ENCODE data around the gene ELK1. TPM values are rescaled to one million over a fixed set of nuclear protein-coding genes. Genes with fewer than 3 reads are reported as not detected.

The ELK1 gene
- total and polyA plus RNA-seq, 2 donors: 10.8 to 21.7 TPM

DNA sequence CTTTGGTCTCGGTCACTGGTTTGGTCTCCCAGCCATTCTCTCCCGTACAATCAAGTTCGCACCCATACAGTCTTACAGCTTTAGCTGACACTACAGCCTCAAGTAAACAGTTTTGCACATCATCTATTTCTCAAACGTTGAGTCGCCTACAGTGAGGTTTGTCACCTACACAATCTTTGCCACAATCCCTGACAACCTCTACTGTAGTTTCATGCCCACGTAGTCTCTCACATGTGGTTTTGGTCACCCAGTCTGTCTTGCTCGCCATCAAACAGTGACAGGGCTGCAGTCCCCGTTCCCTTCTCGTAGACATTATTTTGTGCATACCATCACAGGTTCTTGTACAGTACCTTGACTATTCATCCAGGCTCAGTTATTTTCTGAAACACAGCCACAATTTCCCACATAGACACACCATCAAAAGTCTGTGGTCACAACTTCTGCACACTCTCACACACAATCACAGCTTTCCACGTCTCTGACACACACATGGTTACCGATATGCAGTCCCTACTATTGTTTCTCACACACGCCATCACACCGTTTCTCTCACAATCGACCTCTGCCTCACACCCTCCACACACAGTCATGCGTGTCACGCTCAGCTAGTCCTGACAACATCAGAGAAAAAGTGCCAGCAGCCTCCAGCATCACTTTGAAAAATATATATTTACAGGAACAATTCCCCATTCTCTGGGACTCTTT, 15.3 kb downstream of the ELK1 start:
- Histone ChIP-seq H3K9me3 (ENCODE audit: control insufficient read depth in 2 of 2, insufficient read depth in 1 of 2, low read length in 1 of 2) (no peaks in the 10 kb centered on the region), H3K36me3 (ENCODE audit: control insufficient read depth in 2 of 2, insufficient read depth in 2 of 2, low read length in 1 of 2) (peaks cover 12 to 22% of the 10 kb centered on the region in 2 donors), H3K27ac (ENCODE audit: low read depth in 1 of 2, low read length in 1 of 2) (no peak overlapping the region), H3K4me1 (ENCODE audit: control insufficient read depth in 2 of 2, insufficient read depth in 2 of 2, low read length in 2 of 2) (peaks cover 0 to 11% of the 10 kb centered on the region in 2 donors), H3K27me3 (ENCODE audit: control insufficient read depth in 2 of 2, insufficient read depth in 1 of 2, low read length in 1 of 2) (no peaks in the 10 kb centered on the region), H3K4me3 (ENCODE audit: low read length in 2 of 2) (no peak overlapping the region)
- WGBS: 90% methylated on average over 16 of the region's 16 CpGs
- no peak for DNase-seq (ENCODE audit: low read depth in 6 of 9, low spot score in 9 of 9)

DNA sequence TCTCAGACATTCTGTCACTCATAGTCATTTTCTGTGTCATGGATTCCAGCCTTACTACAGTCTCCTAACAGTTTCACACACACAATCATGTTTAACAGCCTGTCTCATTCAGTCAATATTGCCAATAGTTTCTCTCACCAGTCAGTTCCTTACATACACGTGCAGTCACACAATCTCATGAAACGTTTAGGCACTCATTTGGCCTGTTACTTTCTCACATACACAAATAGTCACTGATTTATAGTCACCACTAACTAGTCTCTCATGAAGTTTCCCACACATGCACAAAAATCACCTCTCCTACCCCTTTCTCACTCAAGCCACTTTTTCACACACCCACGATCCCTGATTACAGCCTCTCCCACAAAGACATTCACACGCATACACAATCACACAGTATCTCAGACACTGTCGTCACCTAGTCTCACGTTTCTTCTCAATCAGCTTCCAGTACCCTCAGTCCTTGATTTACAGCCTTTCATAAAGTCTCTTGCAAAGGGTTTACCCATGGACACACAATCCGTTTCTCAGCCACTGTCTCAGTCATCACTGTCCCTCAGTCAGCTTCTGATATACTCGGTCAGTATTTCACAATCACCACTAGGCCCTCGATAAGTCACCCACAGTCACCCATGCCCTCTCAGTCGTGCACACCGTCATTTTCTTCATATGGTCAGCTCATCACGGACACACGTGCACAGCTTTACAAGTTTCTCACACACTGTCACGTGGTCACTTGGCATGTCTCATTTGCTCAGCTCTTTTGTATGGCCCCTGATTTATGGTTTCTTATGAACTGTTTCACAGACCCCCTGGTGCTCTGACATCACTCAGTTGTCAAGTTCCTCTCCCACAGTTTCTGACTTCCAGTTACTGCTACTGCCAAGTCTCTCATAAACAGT, 16.4 kb downstream of the ELK1 start:
- Histone ChIP-seq H3K4me3 (ENCODE audit: low read length in 2 of 2) (no peak overlapping the region), H3K9me3 (ENCODE audit: control insufficient read depth in 2 of 2, insufficient read depth in 1 of 2, low read length in 1 of 2) (no peaks in the 10 kb centered on the region), H3K36me3 (ENCODE audit: control insufficient read depth in 2 of 2, insufficient read depth in 2 of 2, low read length in 1 of 2) (peaks cover 6 to 16% of the 10 kb centered on the region in 2 donors), H3K27me3 (ENCODE audit: control insufficient read depth in 2 of 2, insufficient read depth in 1 of 2, low read length in 1 of 2) (no peaks in the 10 kb centered on the region), H3K4me1 (ENCODE audit: control insufficient read depth in 2 of 2, insufficient read depth in 2 of 2, low read length in 2 of 2) (peaks cover 1 to 18% of the 10 kb centered on the region in 2 donors), H3K27ac (ENCODE audit: low read depth in 1 of 2, low read length in 1 of 2) (no peak overlapping the region)
- no peak for DNase-seq (ENCODE audit: low read depth in 6 of 9, low spot score in 9 of 9)
- WGBS: 88% methylated on average over 14 of the region's 14 CpGs

DNA sequence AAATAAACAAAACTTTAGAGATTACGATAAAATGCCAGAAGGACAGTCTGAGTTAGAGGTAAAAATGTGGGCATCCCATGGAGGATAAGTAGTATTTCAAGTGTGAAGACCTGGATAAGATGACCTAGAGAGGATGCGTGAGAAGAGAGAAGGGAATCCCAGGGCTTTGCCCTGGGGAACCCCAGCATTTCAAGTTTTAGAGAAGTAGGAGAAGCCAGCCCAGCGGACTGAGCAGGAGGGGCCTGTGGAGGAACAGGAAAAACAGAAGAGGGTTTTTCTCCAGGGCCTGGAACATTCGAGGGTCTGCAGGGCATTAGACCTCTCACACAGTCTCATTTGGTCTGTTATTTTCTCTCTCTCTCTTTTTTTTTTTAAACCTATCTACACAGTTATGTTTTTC, 17.7 kb downstream of the ELK1 start:
- Histone ChIP-seq H3K27ac (ENCODE audit: low read depth in 1 of 2, low read length in 1 of 2) (no peak overlapping the region), H3K4me1 (ENCODE audit: control insufficient read depth in 2 of 2, insufficient read depth in 2 of 2, low read length in 2 of 2) (peaks cover 2 to 17% of the 10 kb centered on the region in 2 donors)
- 75% methylated on average over 4 of the region's 4 CpGs for WGBS

DNA sequence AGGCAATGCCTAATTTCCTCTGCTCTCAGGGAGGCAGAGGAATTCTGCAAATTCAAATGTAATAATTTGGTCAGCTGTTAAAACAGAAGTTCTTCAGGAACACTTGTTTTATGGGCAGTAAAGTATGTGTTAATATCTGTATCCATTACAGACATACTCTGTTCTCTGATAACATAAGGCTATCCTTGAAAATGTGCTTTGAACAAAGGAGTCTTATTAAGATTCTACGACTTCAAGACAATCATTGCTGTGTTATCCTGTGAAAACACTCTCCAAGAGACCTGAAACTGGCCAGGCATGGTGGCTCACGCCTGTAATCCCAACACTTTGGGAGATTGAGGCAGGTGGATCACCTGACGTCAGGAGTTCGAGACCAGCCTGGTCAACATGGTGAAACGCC, 18.7 kb downstream of the ELK1 start:
- Histone ChIP-seq H3K4me1 (ENCODE audit: control insufficient read depth in 2 of 2, insufficient read depth in 2 of 2, low read length in 2 of 2) (peaks cover 2 to 17% of the 10 kb centered on the region in 2 donors), H3K36me3 (ENCODE audit: control insufficient read depth in 2 of 2, insufficient read depth in 2 of 2, low read length in 1 of 2) (peaks cover 5 to 23% of the 10 kb centered on the region in 2 donors), H3K4me3 (ENCODE audit: low read length in 2 of 2) (no peak overlapping the region), H3K27me3 (ENCODE audit: control insufficient read depth in 2 of 2, insufficient read depth in 1 of 2, low read length in 1 of 2) (no peaks in the 10 kb centered on the region), H3K27ac (ENCODE audit: low read depth in 1 of 2, low read length in 1 of 2) (no peak overlapping the region), H3K9me3 (ENCODE audit: control insufficient read depth in 2 of 2, insufficient read depth in 1 of 2, low read length in 1 of 2) (no peaks in the 10 kb centered on the region)
- no peak for DNase-seq (ENCODE audit: low read depth in 6 of 9, low spot score in 9 of 9)
- WGBS: over 99% methylated on average over 5 of the region's 5 CpGs

More for the DNA sequence above, 17.7 kb downstream of the ELK1 start:
- Histone ChIP-seq H3K36me3 (ENCODE audit: control insufficient read depth in 2 of 2, insufficient read depth in 2 of 2, low read length in 1 of 2) (peaks cover 5 to 17% of the 10 kb centered on the region in 2 donors), H3K4me3 (ENCODE audit: low read length in 2 of 2) (no peak overlapping the region), H3K27me3 (ENCODE audit: control insufficient read depth in 2 of 2, insufficient read depth in 1 of 2, low read length in 1 of 2) (no peaks in the 10 kb centered on the region), H3K9me3 (ENCODE audit: control insufficient read depth in 2 of 2, insufficient read depth in 1 of 2, low read length in 1 of 2) (no peaks in the 10 kb centered on the region)
- DNase-seq (ENCODE audit: low read depth in 6 of 9, low spot score in 9 of 9): no peak

DNA sequence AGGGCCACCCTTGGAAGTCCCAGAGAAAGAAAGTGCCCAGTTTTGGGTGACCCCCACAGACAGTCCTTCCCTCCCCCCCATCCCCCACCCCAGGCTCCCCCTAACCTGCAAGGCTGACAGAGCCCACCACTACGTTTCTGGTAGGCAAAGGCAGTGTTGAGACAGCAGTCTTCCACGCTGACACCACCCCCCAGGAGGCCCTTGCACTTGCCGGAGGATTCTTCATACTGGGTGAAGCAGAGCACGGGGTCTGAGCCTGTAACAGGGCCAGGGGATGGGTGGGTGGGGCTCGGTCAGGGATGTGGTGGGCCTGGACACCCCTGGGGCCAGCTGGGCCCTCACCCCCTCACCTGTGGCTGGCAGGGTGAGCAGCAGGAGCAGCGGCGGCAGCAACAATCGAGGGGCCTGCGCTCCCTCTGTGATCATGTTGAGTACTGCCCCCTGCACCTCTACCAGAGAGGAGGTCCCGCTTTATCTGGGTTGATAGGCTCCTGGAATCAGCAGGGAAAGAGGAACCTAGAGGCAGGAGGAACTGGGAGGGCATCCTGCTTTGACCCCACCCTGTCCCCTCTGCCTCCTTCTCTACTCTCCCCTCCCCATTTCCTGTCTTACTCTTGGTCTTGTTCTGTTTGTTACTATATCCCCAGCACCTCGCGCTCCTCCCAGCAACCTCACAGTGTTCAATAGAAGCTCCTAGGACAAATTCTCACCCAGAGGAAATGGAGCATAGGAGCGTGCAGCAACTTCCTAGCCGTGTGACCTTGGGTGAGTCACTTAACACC, 20.8 kb downstream of the ELK1 start, which contains the start of gene CFP:
Gene CFP (minus strand): TSS at position 512 of the 782 bp plus-strand sequence. CDS start 86 bp downstream, at position 426.
- Histone ChIP-seq H3K4me1 (ENCODE audit: control insufficient read depth in 2 of 2, insufficient read depth in 2 of 2, low read length in 2 of 2) (peaks cover 2 to 17% of the 10 kb centered on the region in 2 donors), H3K27me3 (ENCODE audit: control insufficient read depth in 2 of 2, insufficient read depth in 1 of 2, low read length in 1 of 2) (no peaks in the 10 kb centered on the region), H3K36me3 (ENCODE audit: control insufficient read depth in 2 of 2, insufficient read depth in 2 of 2, low read length in 1 of 2) (peaks cover 5 to 15% of the 10 kb centered on the region in 2 donors), H3K27ac (ENCODE audit: low read depth in 1 of 2, low read length in 1 of 2) (peak within 1 kb of the TSS; percentile 70 to 79), H3K4me3 (ENCODE audit: low read length in 2 of 2) (peak within 1 kb of the TSS; percentile 45 to 46), H3K9me3 (ENCODE audit: control insufficient read depth in 2 of 2, insufficient read depth in 1 of 2, low read length in 1 of 2) (no peaks in the 10 kb centered on the region)
- WGBS: 16% methylated on average over 14 of the region's 14 CpGs
- DNase-seq (ENCODE audit: low read depth in 6 of 9, low spot score in 9 of 9): peak in 2 of 9 donors; percentile 26 to 65

DNA sequence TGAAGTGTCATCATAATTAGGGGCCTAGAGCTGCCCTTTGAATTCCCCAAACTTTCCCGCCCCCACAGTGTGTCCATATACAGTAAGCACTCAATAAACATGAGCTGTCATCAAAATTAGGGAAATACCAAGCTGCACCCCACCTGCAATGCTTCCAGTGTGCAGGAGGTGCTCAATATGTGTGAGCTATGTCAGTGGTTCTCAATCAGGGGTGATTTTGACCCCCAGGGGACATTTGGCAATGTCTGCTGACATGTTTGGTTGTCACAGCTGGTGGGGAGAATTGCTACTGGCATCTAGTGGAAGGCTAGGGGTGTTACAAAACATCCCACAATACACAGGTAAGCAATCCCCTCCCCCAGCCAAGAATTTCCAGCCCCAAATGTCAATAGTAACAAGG, 21.4 kb downstream of the ELK1 start:
- Histone ChIP-seq H3K4me1 (ENCODE audit: control insufficient read depth in 2 of 2, insufficient read depth in 2 of 2, low read length in 2 of 2) (peaks cover 2 to 17% of the 10 kb centered on the region in 2 donors), H3K27me3 (ENCODE audit: control insufficient read depth in 2 of 2, insufficient read depth in 1 of 2, low read length in 1 of 2) (no peaks in the 10 kb centered on the region), H3K36me3 (ENCODE audit: control insufficient read depth in 2 of 2, insufficient read depth in 2 of 2, low read length in 1 of 2) (peaks cover 1 to 10% of the 10 kb centered on the region in 2 donors), H3K27ac (ENCODE audit: low read depth in 1 of 2, low read length in 1 of 2) (no peak overlapping the region), H3K4me3 (ENCODE audit: low read length in 2 of 2) (peak overlapping the region; percentile 45 to 46), H3K9me3 (ENCODE audit: control insufficient read depth in 2 of 2, insufficient read depth in 1 of 2, low read length in 1 of 2) (no peaks in the 10 kb centered on the region)
- DNase-seq (ENCODE audit: low read depth in 6 of 9, low spot score in 9 of 9): peak in 2 of 9 donors; percentile 22 to 61
- 97% methylated on average over 1 of the region's 1 CpG for WGBS

DNA sequence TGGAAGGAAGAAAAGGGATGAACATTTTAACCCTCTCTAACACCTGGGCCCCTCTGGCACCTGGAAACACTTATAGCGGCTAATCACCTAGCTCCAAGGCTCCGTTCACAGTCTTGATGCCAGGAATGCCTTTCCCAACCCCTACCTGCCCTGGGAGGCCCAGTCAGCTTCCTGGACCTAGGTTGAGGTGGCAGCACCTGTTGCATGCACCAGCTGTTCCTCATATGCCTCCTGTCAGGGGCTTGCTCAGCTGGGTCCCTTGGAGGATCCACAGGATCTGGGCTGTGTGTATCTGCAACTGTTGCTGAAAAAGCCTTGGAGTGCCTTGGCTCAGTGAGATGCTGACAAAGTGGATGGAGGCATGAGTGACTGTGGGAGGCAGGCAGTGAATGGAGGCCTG, 25.0 kb downstream of the ELK1 start:
- 98% methylated on average over 2 of the region's 2 CpGs for WGBS
- H3K4me3 ChIP-seq (ENCODE audit: low read length in 2 of 2): no peak overlapping the region
- H3K27me3 ChIP-seq (ENCODE audit: control insufficient read depth in 2 of 2, insufficient read depth in 1 of 2, low read length in 1 of 2): no peaks in the 10 kb centered on the region
- no peak overlapping the region for H3K27ac ChIP-seq (ENCODE audit: low read depth in 1 of 2, low read length in 1 of 2)
- peaks cover 5 to 21% of the 10 kb centered on the region in 2 donors for H3K4me1 ChIP-seq (ENCODE audit: control insufficient read depth in 2 of 2, insufficient read depth in 2 of 2, low read length in 2 of 2)
- no peaks in the 10 kb centered on the region for H3K9me3 ChIP-seq (ENCODE audit: control insufficient read depth in 2 of 2, insufficient read depth in 1 of 2, low read length in 1 of 2)
- no peak for DNase-seq (ENCODE audit: low read depth in 6 of 9, low spot score in 9 of 9)
- peaks cover 0 to 10% of the 10 kb centered on the region in 2 donors for H3K36me3 ChIP-seq (ENCODE audit: control insufficient read depth in 2 of 2, insufficient read depth in 2 of 2, low read length in 1 of 2)

DNA sequence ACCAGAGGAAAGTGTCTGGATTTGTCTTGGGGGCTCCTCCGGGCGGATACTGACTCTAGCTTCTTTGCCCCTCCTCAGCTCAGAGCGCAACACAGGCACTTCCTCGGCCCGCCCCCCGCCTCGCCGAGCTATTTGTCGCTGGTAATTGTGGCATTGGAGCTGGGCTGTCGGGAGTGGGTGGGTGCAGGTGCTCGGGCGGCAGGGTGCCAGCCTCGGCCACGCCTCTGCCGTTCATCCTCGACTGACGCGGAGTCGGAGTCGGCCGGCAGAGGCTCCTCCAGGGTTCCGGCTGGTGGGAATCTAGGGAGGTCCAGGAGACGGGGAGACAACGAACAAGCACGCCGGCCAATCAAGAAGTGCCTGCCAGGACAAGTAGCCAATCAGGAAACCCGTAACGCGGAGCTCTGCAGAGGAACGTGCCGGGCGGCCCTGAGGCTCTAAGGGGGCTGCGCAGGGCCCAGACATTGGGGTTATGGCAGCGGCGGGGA, 26.8 kb downstream of the ELK1 start:
- under 1% methylated on average over 35 of the region's 35 CpGs for WGBS
- H3K4me3 ChIP-seq (ENCODE audit: low read length in 2 of 2): peak overlapping the region; percentile 40 to 41
- peaks cover 6 to 11% of the 10 kb centered on the region in 2 donors for H3K4me1 ChIP-seq (ENCODE audit: control insufficient read depth in 2 of 2, insufficient read depth in 2 of 2, low read length in 2 of 2)
- peak in 6 of 9 donors; percentile 35 to 78 (median 56) for DNase-seq (ENCODE audit: low read depth in 6 of 9, low spot score in 9 of 9)
- no peaks in the 10 kb centered on the region for H3K9me3 ChIP-seq (ENCODE audit: control insufficient read depth in 2 of 2, insufficient read depth in 1 of 2, low read length in 1 of 2)
- peaks cover 4 to 11% of the 10 kb centered on the region in 2 donors for H3K27me3 ChIP-seq (ENCODE audit: control insufficient read depth in 2 of 2, insufficient read depth in 1 of 2, low read length in 1 of 2)
- peaks cover 0 to 10% of the 10 kb centered on the region in 2 donors for H3K36me3 ChIP-seq (ENCODE audit: control insufficient read depth in 2 of 2, insufficient read depth in 2 of 2, low read length in 1 of 2)
- peak overlapping the region in 1 of 2 donors; percentile 36 for H3K27ac ChIP-seq (ENCODE audit: low read depth in 1 of 2, low read length in 1 of 2)

Measured in thymus (tissue), 11 donors.